ENCODE data around the gene LPP.

The LPP gene

DNA sequence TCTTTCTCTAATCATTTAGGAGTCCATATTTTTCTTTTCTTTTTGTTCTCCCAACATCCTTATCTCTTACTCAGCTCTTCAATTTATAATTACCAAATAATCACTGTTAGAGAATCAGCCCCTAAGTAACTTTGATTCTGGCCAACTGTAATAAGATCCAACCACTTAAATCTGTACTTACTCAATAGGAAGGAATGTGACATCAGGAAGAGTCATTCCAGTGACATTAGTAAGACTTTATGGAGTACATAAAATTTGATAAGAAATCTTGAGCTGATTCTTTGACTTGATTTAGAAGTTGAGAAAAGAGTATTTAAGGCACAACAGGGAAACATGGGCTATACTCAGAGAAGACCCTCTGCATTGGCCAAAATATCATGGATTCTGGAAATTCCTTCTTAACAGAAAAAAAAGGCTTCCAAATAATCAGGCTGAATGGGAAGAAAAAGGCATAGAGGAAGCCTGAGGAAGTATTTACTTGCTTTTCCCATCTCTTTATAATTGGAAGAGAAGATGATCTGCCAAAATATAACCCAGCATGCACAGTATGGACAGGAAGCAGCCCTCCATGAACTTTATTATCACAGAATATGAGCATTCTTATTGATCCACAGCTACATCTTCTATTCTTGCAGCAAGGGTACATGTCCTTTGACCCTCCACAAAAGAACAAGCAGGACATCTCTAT is 728.1 kb downstream of the LPP start:
- in situ Hi-C loops (cut with MboI; ENCODE audit: low sequenced_read_pairs), result no loop called here

- in situ Hi-C loops (cut with MboI; ENCODE audit: low sequenced_read_pairs), result no loop called here
Observed at GRCh38 chr3:188884299-188885043, 730.5 kb downstream of the LPP start.

GRCh38 chr3:188888321-188889053 is 734.5 kb downstream of the LPP start:
- in situ Hi-C loops (cut with MboI; ENCODE audit: low sequenced_read_pairs), result no loop called here

GRCh38 chr3:188889054-188889491 is 735.1 kb downstream of the LPP start:
- in situ Hi-C loops (cut with MboI; ENCODE audit: low sequenced_read_pairs), result no loop called here

- in situ Hi-C loops (cut with MboI; ENCODE audit: low sequenced_read_pairs), result no loop called here
Observed at GRCh38 chr3:188890572-188891270, 736.8 kb downstream of the LPP start.

GRCh38 chr3:188899881-188900280 is 745.9 kb downstream of the LPP start:
- in situ Hi-C loops (cut with MboI; ENCODE audit: low sequenced_read_pairs), result no loop called here

GRCh38 chr3:188900421-188900951 is 746.5 kb downstream of the LPP start:
- in situ Hi-C loops (cut with MboI; ENCODE audit: low sequenced_read_pairs), result no loop called here

DNA sequence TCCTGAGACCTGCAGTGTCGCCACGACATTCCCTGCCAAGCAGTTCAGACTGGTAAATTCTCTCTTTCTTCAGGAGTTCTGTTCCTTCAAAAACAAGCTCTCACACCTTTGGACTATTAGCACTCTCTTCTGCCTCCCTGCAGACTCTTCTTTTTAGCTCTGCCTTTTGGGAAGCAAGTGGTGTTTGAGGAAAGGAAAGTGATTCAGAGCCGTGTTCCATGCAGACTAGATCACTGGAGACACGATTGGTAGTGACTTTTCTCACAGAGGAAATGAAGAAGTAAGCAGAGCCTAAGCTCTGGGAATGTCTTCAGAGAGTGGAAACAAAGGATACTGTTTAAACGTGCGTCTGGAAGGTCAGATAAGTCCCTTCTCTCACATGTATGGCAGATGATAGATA is 747.2 kb downstream of the LPP start:
- in situ Hi-C loops (cut with MboI; ENCODE audit: low sequenced_read_pairs), result no loop called here

GRCh38 chr3:188901671-188902287 is 747.8 kb downstream of the LPP start:
- in situ Hi-C loops (cut with MboI; ENCODE audit: low sequenced_read_pairs), result no loop called here

DNA sequence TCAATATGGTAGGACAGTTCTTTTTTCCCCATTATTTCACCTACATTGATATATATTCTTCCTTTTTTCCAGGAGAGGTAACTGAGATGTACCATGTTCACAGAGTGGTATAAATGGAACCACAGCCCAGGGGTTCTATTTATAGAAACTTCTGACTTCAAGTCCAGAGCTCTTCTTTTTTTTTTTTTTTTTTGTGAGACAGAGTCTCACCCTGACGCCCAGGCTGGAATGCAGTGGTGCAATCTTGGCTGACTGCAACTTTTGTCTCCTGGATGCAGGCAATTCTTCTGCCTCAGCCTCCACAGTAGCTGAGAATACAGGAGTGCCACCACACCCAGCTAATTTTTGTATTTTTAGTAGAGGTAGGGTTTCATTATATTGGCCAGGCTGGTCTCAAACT is 750.7 kb downstream of the LPP start:
- in situ Hi-C loops (cut with MboI; ENCODE audit: low sequenced_read_pairs), result no loop called here

- in situ Hi-C loops (cut with MboI; ENCODE audit: low sequenced_read_pairs), result no loop called here
Observed at GRCh38 chr3:188905547-188905946, 751.6 kb downstream of the LPP start.

DNA sequence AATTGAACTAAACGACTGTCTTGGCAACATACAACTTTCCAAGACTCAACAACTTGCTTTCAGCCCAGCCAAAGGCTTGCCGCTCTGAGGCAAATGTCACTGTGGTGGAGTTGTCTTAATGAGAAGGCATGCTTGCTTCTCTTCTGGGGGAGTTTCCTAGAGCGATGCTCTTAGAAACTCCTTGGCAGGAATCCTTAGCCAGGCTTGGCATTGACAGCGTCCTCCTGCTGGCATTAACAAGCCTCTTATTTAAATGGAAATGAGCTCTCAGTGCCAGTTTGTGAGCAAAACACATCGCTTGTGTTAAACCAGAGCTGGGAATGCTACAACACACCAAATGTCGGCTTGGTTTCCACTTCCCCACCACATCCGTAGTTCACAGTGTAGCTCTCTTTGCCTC is 752.3 kb downstream of the LPP start:
- in situ Hi-C loops (cut with MboI; ENCODE audit: low sequenced_read_pairs), result no loop called here

GRCh38 chr3:188908002-188908850 is 754.3 kb downstream of the LPP start:
- in situ Hi-C loops (cut with MboI; ENCODE audit: low sequenced_read_pairs), result no loop called here

DNA sequence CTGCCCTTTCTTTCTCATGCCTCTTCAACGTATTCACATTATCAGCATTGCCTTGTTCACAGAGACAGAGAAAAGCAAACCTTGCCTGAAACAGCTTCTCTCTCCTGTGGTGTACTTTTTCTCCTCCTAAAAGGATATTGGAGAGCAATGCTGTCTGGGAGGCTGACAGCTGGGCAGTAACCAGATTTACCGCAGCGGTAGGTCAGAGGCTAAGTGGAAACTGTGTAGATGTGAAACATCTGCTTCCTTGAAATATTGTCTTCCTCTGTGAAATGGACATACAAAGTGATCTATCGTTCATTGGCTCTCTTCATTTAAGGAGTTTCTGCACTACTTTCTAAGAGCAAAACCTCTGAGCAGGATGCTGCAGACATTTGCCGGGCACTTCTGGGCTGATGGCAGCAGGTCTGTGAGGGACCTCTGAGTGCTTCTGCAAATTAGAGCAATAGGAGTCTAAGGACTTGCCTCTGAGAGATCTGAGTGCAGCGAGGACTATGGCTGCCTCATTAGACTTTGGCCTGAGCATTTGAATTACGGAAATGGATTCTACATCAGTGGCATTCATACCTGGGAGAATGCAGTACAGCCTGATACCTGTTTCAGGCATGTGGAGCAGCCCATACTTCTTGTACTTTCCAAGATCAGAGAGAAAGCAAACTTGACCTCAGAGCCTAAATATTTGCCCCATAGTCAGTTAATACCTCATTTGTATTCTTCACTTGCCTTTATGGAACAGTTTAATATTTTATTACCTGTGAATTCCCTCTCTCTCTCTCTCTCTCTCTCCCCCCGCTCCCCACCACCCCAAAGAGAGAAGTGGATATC is 757.3 kb downstream of the LPP start:
- in situ Hi-C loops (cut with MboI; ENCODE audit: low sequenced_read_pairs), result no loop called here

GRCh38 chr3:188913084-188913483 is 759.1 kb downstream of the LPP start:
- in situ Hi-C loops (cut with MboI; ENCODE audit: low sequenced_read_pairs), result no loop called here

GRCh38 chr3:188914552-188914951 is 760.6 kb downstream of the LPP start:
- in situ Hi-C loops (cut with MboI; ENCODE audit: low sequenced_read_pairs), result no loop called here

DNA sequence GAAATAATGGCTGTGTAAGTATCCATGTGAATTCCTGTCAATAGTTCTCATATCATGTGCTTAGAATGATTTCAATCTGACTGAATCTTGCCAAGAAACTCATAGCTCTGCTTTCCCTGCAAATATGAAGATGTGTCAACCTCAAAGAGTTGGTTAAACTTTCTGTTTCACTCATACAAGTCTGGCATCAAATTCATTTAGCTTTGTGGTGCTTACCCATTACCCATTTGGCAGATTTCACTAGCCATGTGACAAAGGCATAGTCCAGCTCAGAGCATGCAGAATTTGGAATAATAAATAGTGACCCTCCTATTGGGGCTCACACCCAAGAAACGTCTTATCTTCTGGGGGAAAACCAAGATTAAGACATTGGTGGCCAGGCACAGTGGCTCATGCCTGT is 761.2 kb downstream of the LPP start:
- in situ Hi-C loops (cut with MboI; ENCODE audit: low sequenced_read_pairs), result no loop called here

- in situ Hi-C loops (cut with MboI; ENCODE audit: low sequenced_read_pairs), result no loop called here
Observed at GRCh38 chr3:188916934-188917401, 763.0 kb downstream of the LPP start.

DNA sequence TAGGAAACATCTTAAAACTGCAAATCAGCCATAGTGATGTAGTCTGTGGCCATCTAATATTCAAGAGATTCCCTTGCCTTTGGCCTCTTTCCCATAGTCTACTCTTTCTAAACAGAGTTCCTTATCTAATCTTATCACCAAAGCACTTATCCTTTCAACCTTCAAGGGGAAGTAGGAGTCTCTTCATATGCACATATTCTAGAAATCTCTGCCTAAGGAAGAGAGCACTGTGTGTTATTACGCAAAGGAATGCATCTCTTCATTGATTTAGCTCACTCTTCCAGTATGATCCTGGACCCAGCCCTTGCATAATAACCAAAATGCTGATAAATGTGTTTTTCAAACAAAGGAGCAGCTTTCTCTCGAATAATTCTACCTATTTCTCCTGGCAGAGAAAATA is 764.1 kb downstream of the LPP start:
- in situ Hi-C loops (cut with MboI; ENCODE audit: low sequenced_read_pairs), result no loop called here

All from HL-60/S4 (cell line).